NCI-H1930 (cell line): ENCODE results near the gene NKIRAS1.

Source experiments
- DNase-seq, 2 experiments: peaks; one replicate each; lab custom pipeline; 2025; lab: John Stamatoyannopoulos, UW

The NKIRAS1 gene

GRCh38 chr3:23916886-23917678 is at the start of gene NKIRAS1, which contains the start of gene RPL15:
Gene NKIRAS1, minus strand, starts transcription at chr3:23916990. Its CDS starts 6,086 bp downstream, at chr3:23910904.
Gene RPL15, plus strand, starts transcription at chr3:23917132. Its CDS starts 728 bp downstream, at chr3:23917860.
- peak; percentile 83 to 86 for DNase-seq

- DNase-seq, result no peak
Measured at GRCh38 chr3:23966328-23966727, 49.5 kb upstream of the NKIRAS1 start.

- DNase-seq, result no peak
Measured at GRCh38 chr3:23964537-23965235, 47.9 kb upstream of the NKIRAS1 start.

- no peak for DNase-seq
Measured at GRCh38 chr3:23961913-23962312, 45.1 kb upstream of the NKIRAS1 start.

GRCh38 chr3:23961066-23961465 is 44.3 kb upstream of the NKIRAS1 start:
- DNase-seq, result no peak

- DNase-seq, result no peak
Measured at GRCh38 chr3:23960649-23961048, 43.9 kb upstream of the NKIRAS1 start.

GRCh38 chr3:23959135-23959900 is 42.5 kb upstream of the NKIRAS1 start:
- no peak for DNase-seq

- no peak for DNase-seq
Measured at GRCh38 chr3:23956701-23957100, 39.9 kb upstream of the NKIRAS1 start.

GRCh38 chr3:23954144-23954543 is 37.4 kb upstream of the NKIRAS1 start:
- DNase-seq, result no peak

GRCh38 chr3:23953523-23953922 is 36.7 kb upstream of the NKIRAS1 start:
- no peak for DNase-seq

- DNase-seq, result no peak
Measured at GRCh38 chr3:23952646-23953045, 35.9 kb upstream of the NKIRAS1 start.

- no peak for DNase-seq
Measured at GRCh38 chr3:23950293-23950692, 33.5 kb upstream of the NKIRAS1 start.

- no peak for DNase-seq
Measured at GRCh38 chr3:23949784-23950183, 33.0 kb upstream of the NKIRAS1 start.

GRCh38 chr3:23948761-23949160 is 32.0 kb upstream of the NKIRAS1 start:
- DNase-seq, result no peak

GRCh38 chr3:23945913-23946687 is 29.3 kb upstream of the NKIRAS1 start:
- DNase-seq, result peak; percentile 87 to 91

GRCh38 chr3:23945663-23945912 is 28.8 kb upstream of the NKIRAS1 start:
- no peak for DNase-seq

GRCh38 chr3:23944861-23945662 is 28.3 kb upstream of the NKIRAS1 start, which contains the start of gene NR1D2:
Gene NR1D2, plus strand, starts transcription at chr3:23945286. Its CDS starts 293 bp downstream, at chr3:23945579.
- DNase-seq, result peak; percentile 39 to 70

- no peak for DNase-seq
Measured at GRCh38 chr3:23944007-23944783, 27.4 kb upstream of the NKIRAS1 start.

GRCh38 chr3:23942546-23942945 is 25.8 kb upstream of the NKIRAS1 start:
- DNase-seq, result no peak

- DNase-seq, result no peak
Measured at GRCh38 chr3:23941440-23941839, 24.6 kb upstream of the NKIRAS1 start.
